Measurements from ENCODE around the gene PLCXD3.

PLCXD3 gene

GRCh38 chr5:41281215-41281810 is 229.1 kb downstream of the PLCXD3 start:
- DNase-seq (ENCODE audit: low read depth), result no peak

GRCh38 chr5:41279040-41279439 is 231.4 kb downstream of the PLCXD3 start:
- DNase-seq (ENCODE audit: low read depth), result no peak

- no peak for DNase-seq (ENCODE audit: low read depth)
Observed at GRCh38 chr5:41277476-41278245, 232.7 kb downstream of the PLCXD3 start.

- DNase-seq (ENCODE audit: low read depth), result no peak
Observed at GRCh38 chr5:41275813-41276512, 234.4 kb downstream of the PLCXD3 start.

- no peak for DNase-seq (ENCODE audit: low read depth)
Observed at GRCh38 chr5:41270423-41271251, 239.8 kb downstream of the PLCXD3 start.

- no peak for DNase-seq (ENCODE audit: low read depth)
Observed at GRCh38 chr5:41268894-41269293, 241.5 kb downstream of the PLCXD3 start.

GRCh38 chr5:41266377-41266776 is 244.0 kb downstream of the PLCXD3 start:
- no peak for DNase-seq (ENCODE audit: low read depth)

GRCh38 chr5:41264019-41264418 is 246.4 kb downstream of the PLCXD3 start:
- DNase-seq (ENCODE audit: low read depth), result no peak

- DNase-seq (ENCODE audit: low read depth), result no peak
Observed at GRCh38 chr5:41263335-41263734, 247.1 kb downstream of the PLCXD3 start.

Data from activated T-cell treated with anti-CD3 and anti-CD28 coated beads for 48 hours (primary cell).